UCSD-AML1 (cell line): ENCODE data around the gene CBFA2T3.
"Not testable (repeated sequence)": the region's sequence is repeated elsewhere in the genome, so short reads cannot be mapped to it uniquely, and the experiment has no call there.

Source experiments
- DNase-seq: peaks from one replicate; lab custom pipeline; 2025; ENCODE audit not compliant: unreplicated experiment; lab: John Stamatoyannopoulos, UW

CBFA2T3 gene

GRCh38 chr16:88894681-88895300 is 82.2 kb downstream of the CBFA2T3 start:
- DNase-seq = no peak

GRCh38 chr16:88894266-88894665 is 82.7 kb downstream of the CBFA2T3 start:
- not testable (repeated sequence) for DNase-seq

- DNase-seq = no peak
Observed at GRCh38 chr16:88893127-88893968, 83.7 kb downstream of the CBFA2T3 start.

- no peak for DNase-seq
Observed at GRCh38 chr16:88892065-88892464, 84.9 kb downstream of the CBFA2T3 start.

- DNase-seq = no peak
Observed at GRCh38 chr16:88891083-88891482, 85.9 kb downstream of the CBFA2T3 start.

GRCh38 chr16:88889702-88890352 is 87.2 kb downstream of the CBFA2T3 start:
- DNase-seq = not testable (repeated sequence)

GRCh38 chr16:88888461-88889387 is 88.3 kb downstream of the CBFA2T3 start:
- no peak for DNase-seq

- no peak for DNase-seq
Observed at GRCh38 chr16:88888057-88888456, 89.0 kb downstream of the CBFA2T3 start.

GRCh38 chr16:88886845-88887521 is 90.0 kb downstream of the CBFA2T3 start:
- DNase-seq = no peak

- DNase-seq = no peak
Observed at GRCh38 chr16:88886420-88886844, 90.6 kb downstream of the CBFA2T3 start.

- DNase-seq = no peak
Observed at GRCh38 chr16:88885693-88886280, 91.2 kb downstream of the CBFA2T3 start.

- no peak for DNase-seq
Observed at GRCh38 chr16:88884569-88885271, 92.3 kb downstream of the CBFA2T3 start.

- DNase-seq = no peak
Observed at GRCh38 chr16:88883946-88884345, 93.1 kb downstream of the CBFA2T3 start.

GRCh38 chr16:88883117-88883895 is 93.7 kb downstream of the CBFA2T3 start:
- no peak for DNase-seq

- peak; percentile 55 for DNase-seq
Observed at GRCh38 chr16:88882358-88883030, 94.5 kb downstream of the CBFA2T3 start.

- DNase-seq = no peak
Observed at GRCh38 chr16:88881675-88882357, 95.2 kb downstream of the CBFA2T3 start.

GRCh38 chr16:88881007-88881615 is 95.9 kb downstream of the CBFA2T3 start:
- DNase-seq = no peak
